Esophagus squamous epithelium (tissue), 4 donors: ENCODE data around the gene TENT4B.

ENCODE experiments used
- CTCF ChIP-seq, 6 experiments: fragments of 450-650 bp in 4 of 6; fragments of 200-600 bp in 2 of 6; sonication (generic) in 2 of 6; IDR thresholded peaks; one replicate each; pipeline ENCODE4 v1.5.1; 2016 to 2019; ENCODE audit warnings: antibody characterized with exemption in 6 of 6, mild to moderate bottlenecking in 4 of 6, moderate library complexity in 4 of 6
- POLR2A ChIP-seq, 4 donors: fragments of 450-650 bp; IDR thresholded peaks; one replicate each; pipeline ENCODE4 v1.6.1; 2017; ENCODE audit warnings: antibody characterized with exemption in 4 of 4, mild to moderate bottlenecking in 4 of 4, moderate library complexity in 3 of 4

GRCh38 chr16:50151756-50152155, 1.4 kb upstream of the TENT4B start:
- TF ChIP-seq CTCF (IDR thresholded peaks at IDR 0.05) (no peak), POLR2A (IDR thresholded peaks at IDR 0.05) (no peak)
